Stimulated activated CD4-positive, alpha-beta T cell treated with anti-CD3 and anti-CD28 coated beads, Interleukin-15, amount 100 ng/mL, for 24 hours (primary cell): ENCODE measurements around the gene PIEZO1.

ENCODE experiments used
- DNase-seq: peaks from one replicate; pipeline ENCODE4 v3.0.0-alpha.2; 2020

Gene PIEZO1

GRCh38 chr16:88732172-88732960, 52.7 kb downstream of the PIEZO1 start:
- DNase-seq, result no peak

GRCh38 chr16:88731699-88732098, 53.3 kb downstream of the PIEZO1 start:
- no peak for DNase-seq

GRCh38 chr16:88730632-88731607, 54.1 kb downstream of the PIEZO1 start:
- no peak for DNase-seq

- DNase-seq, result no peak
Measured at GRCh38 chr16:88727871-88728270, 57.1 kb downstream of the PIEZO1 start.

- DNase-seq, result no peak
Measured at GRCh38 chr16:88726981-88727380, 58.0 kb downstream of the PIEZO1 start.

GRCh38 chr16:88726408-88726749, 58.6 kb downstream of the PIEZO1 start:
- DNase-seq, result no peak

- DNase-seq, result no peak
Measured at GRCh38 chr16:88725609-88726407, 59.2 kb downstream of the PIEZO1 start.

GRCh38 chr16:88724855-88725555, 60.0 kb downstream of the PIEZO1 start:
- DNase-seq, result no peak

- DNase-seq, result no peak
Measured at GRCh38 chr16:88723911-88724310, 61.1 kb downstream of the PIEZO1 start.

- no peak for DNase-seq
Measured at GRCh38 chr16:88723507-88723887, 61.5 kb downstream of the PIEZO1 start.

- DNase-seq, result no peak
Measured at GRCh38 chr16:88722784-88723506, 62.1 kb downstream of the PIEZO1 start.

GRCh38 chr16:88721815-88722755, 62.9 kb downstream of the PIEZO1 start:
- no peak for DNase-seq

- DNase-seq, result no peak
Measured at GRCh38 chr16:88721236-88721635, 63.8 kb downstream of the PIEZO1 start.

GRCh38 chr16:88720396-88720970, 64.5 kb downstream of the PIEZO1 start:
- no peak for DNase-seq

GRCh38 chr16:88719933-88720296, 65.1 kb downstream of the PIEZO1 start:
- no peak for DNase-seq

GRCh38 chr16:88719267-88719932, 65.6 kb downstream of the PIEZO1 start:
- no peak for DNase-seq

- no peak for DNase-seq
Measured at GRCh38 chr16:88718178-88718577, 66.8 kb downstream of the PIEZO1 start.

- DNase-seq, result no peak
Measured at GRCh38 chr16:88716601-88717001, 68.4 kb downstream of the PIEZO1 start.

- DNase-seq, result no peak
Measured at GRCh38 chr16:88716201-88716600, 68.8 kb downstream of the PIEZO1 start.
